H1 (cell line): ENCODE data around the gene CNTN5. TPM values are rescaled to one million over a fixed set of nuclear protein-coding genes. Genes with fewer than 3 reads are reported as not detected.

Experiments used
- CTCF ChIA-PET: fragments of 300-600 bp; sonication (Branson Sonifier 250); formaldehyde crosslinking; loops from one replicate; lab custom pipeline; 2021; ENCODE audit not compliant: partially characterized antibody; lab: Charles Lee
- POLR2A ChIA-PET: fragments of 300-600 bp; sonication (Branson Sonifier 250); formaldehyde crosslinking; loops from one replicate; lab custom pipeline; 2021; ENCODE audit warnings: inconsistent platforms; ENCODE audit not compliant: partially characterized antibody; lab: Charles Lee
- DNase-seq, 2 experiments: peaks; one replicate each; pipeline versions ENCODE4 v3.0.0 to v3.0.0-alpha.2; 2010 to 2022; ENCODE audit warnings: low spot score in 2 of 2, low read depth in 1 of 2, mixed read lengths in 1 of 2
- FAIRE-seq: peaks from 2 replicates; lab custom pipeline; 2011; peaks lifted over from hg19 to GRCh38; lab: Jason Lieb, UNC
- H2AFZ ChIP-seq: 2 replicates; pipeline ENCODE4 v1.8.1; 2012; ENCODE audit warnings: low read length, inconsistent platforms
- H2AK5ac ChIP-seq: 2 replicates; pipeline ENCODE4 v1.6.1; 2013; ENCODE audit warnings: low read depth, low read length
- H2BK120ac ChIP-seq: replicated peaks from 2 replicates; pipeline ENCODE3; 2013; ENCODE audit warnings: low read depth, low read length, inconsistent platforms
- H2BK12ac ChIP-seq: 2 replicates; pipeline ENCODE4 v1.6.1; 2013; ENCODE audit warnings: low read depth, low read length
- H2BK15ac ChIP-seq: 2 replicates; pipeline ENCODE4 v1.6.1; 2013; ENCODE audit warnings: low read length
- H2BK20ac ChIP-seq: 2 replicates; pipeline ENCODE4 v1.6.1; 2013; ENCODE audit warnings: low read length
- H2BK5ac ChIP-seq: 2 replicates; pipeline ENCODE4 v1.6.1; 2013; ENCODE audit warnings: low read depth, low read length
- H3K14ac ChIP-seq: 2 replicates; pipeline ENCODE4 v1.6.1; 2013; ENCODE audit warnings: inconsistent platforms; ENCODE audit not compliant: insufficient read length
- H3K18ac ChIP-seq: 2 replicates; pipeline ENCODE4 v1.6.1; 2013; ENCODE audit warnings: low read length; ENCODE audit errors: extremely low read depth
- H3K23ac ChIP-seq: 2 replicates; pipeline ENCODE4 v1.6.1; 2013; ENCODE audit warnings: inconsistent platforms; ENCODE audit not compliant: insufficient read length
- H3K23me2 ChIP-seq: 2 replicates; pipeline ENCODE4 v1.6.1; 2013; ENCODE audit warnings: low read depth, low read length
- H3K27ac ChIP-seq: 2 replicates; pipeline ENCODE4 v1.6.1; 2011; ENCODE audit warnings: low read depth, low read length, inconsistent platforms
- H3K27me3 ChIP-seq, 4 experiments: replicated peaks in 1 of 4; 1 replicate in 1 of 4; 2 replicates in 3 of 4; pipeline versions ENCODE4 v1.6.1 to v1.8.1; 2011 to 2013; ENCODE audit warnings: low read length in 3 of 4, mild to moderate bottlenecking in 3 of 4, inconsistent platforms in 2 of 4, mixed read lengths in 2 of 4, moderate library complexity in 1 of 4; ENCODE audit not compliant: control insufficient read depth in 3 of 4, insufficient read depth in 3 of 4; ENCODE audit errors: extremely low read depth in 1 of 4
- H3K36me3 ChIP-seq, 4 experiments: 2 replicates each; pipeline versions ENCODE4 v1.6.1 to v1.8.1; 2011 to 2013; ENCODE audit warnings: mild to moderate bottlenecking in 4 of 4, low read length in 3 of 4, moderate library complexity in 2 of 4, control low read depth in 1 of 4, inconsistent platforms in 1 of 4; ENCODE audit not compliant: insufficient read depth in 4 of 4, control insufficient read depth in 2 of 4
- H3K4ac ChIP-seq: replicated peaks from 2 replicates; pipeline ENCODE3; 2013; ENCODE audit warnings: low read length, low read depth, mixed read lengths, inconsistent platforms; ENCODE audit not compliant: insufficient read length
- H3K4me1 ChIP-seq, 4 experiments: replicated peaks in 1 of 4; 1 replicate in 1 of 4; 2 replicates in 3 of 4; pipeline versions ENCODE4 v1.6.1 to v1.8.1; 2011 to 2013; ENCODE audit warnings: low read length in 3 of 4, inconsistent platforms in 2 of 4, mixed read lengths in 1 of 4; ENCODE audit not compliant: insufficient read depth in 4 of 4, control insufficient read depth in 3 of 4
- H3K4me2 ChIP-seq, 2 experiments: 2 replicates each; pipeline versions ENCODE4 v1.6.1 to v1.8.1; 2011 to 2013; ENCODE audit warnings: low read depth in 2 of 2, low read length in 2 of 2, control low read depth in 1 of 2, inconsistent platforms in 1 of 2, mild to moderate bottlenecking in 1 of 2; ENCODE audit not compliant: insufficient read depth in 1 of 2
- H3K4me3 ChIP-seq, 4 experiments: fragments of 200-600, 300-600 bp in 1 of 4; sonication (generic), shearing (Covaris generic), sonication (Bioruptor Twin) in 1 of 4; 2 replicates each; pipeline versions ENCODE4 v1.5.1 to v1.8.1; 2011 to 2016; ENCODE audit warnings: low read length in 4 of 4, low read depth in 3 of 4, control low read depth in 2 of 4, inconsistent platforms in 2 of 4, mild to moderate bottlenecking in 2 of 4, mixed read lengths in 1 of 4, moderate library complexity in 1 of 4; ENCODE audit not compliant: insufficient read depth in 2 of 4; ENCODE audit errors: extremely low read depth in 1 of 4
- H3K56ac ChIP-seq: replicated peaks from 2 replicates; pipeline ENCODE3; 2013; ENCODE audit warnings: low read depth, mild to moderate bottlenecking, mixed read lengths, low read length, inconsistent platforms; ENCODE audit not compliant: insufficient read length
- H3K79me1 ChIP-seq: 2 replicates; pipeline ENCODE4 v1.6.1; 2013; ENCODE audit warnings: low read depth, low read length, control low read depth
- H3K79me2 ChIP-seq, 2 experiments: 2 replicates each; pipeline versions ENCODE4 v1.6.1 to v1.8.1; 2012 to 2013; ENCODE audit warnings: low read length in 2 of 2, mild to moderate bottlenecking in 2 of 2, inconsistent platforms in 1 of 2; ENCODE audit not compliant: insufficient read depth in 2 of 2, control insufficient read depth in 1 of 2
- H3K9ac ChIP-seq, 4 experiments: replicated peaks in 1 of 4; 1 replicate in 1 of 4; 2 replicates in 3 of 4; pipeline versions ENCODE4 v1.6.1 to v1.8.1; 2011 to 2013; ENCODE audit warnings: low read depth in 3 of 4, low read length in 3 of 4, control low read depth in 2 of 4, mild to moderate bottlenecking in 2 of 4, moderate library complexity in 2 of 4, inconsistent platforms in 1 of 4; ENCODE audit errors: extremely low read depth in 1 of 4
- H3K9me3 ChIP-seq, 2 experiments: 2 replicates each; pipeline versions ENCODE4 v1.6.1 to v1.8.1; 2012 to 2013; ENCODE audit warnings: mild to moderate bottlenecking in 2 of 2, moderate library complexity in 2 of 2, control low read depth in 1 of 2, inconsistent platforms in 1 of 2, low read depth in 1 of 2, low read length in 1 of 2, mixed read lengths in 1 of 2; ENCODE audit not compliant: insufficient read depth in 2 of 2
- H4K20me1 ChIP-seq, 2 experiments: replicated peaks in 1 of 2; 2 replicates each; pipeline versions ENCODE3 to v1.8.1; 2011 to 2013; ENCODE audit warnings: inconsistent platforms in 2 of 2, low read length in 2 of 2, mild to moderate bottlenecking in 1 of 2; ENCODE audit not compliant: insufficient read depth in 2 of 2, control insufficient read depth in 1 of 2
- H4K5ac ChIP-seq: 2 replicates; pipeline ENCODE4 v1.6.1; 2013; ENCODE audit warnings: low read length, low read depth, mixed read lengths, inconsistent platforms; ENCODE audit not compliant: insufficient read length
- H4K8ac ChIP-seq: 2 replicates; pipeline ENCODE4 v1.8.0; 2013; ENCODE audit warnings: mild to moderate bottlenecking, moderate library complexity, low read length, inconsistent platforms; ENCODE audit not compliant: insufficient read depth; ENCODE audit errors: extremely low read depth
- H4K91ac ChIP-seq: replicated peaks from 2 replicates; pipeline ENCODE3; 2013; ENCODE audit warnings: low read length, mixed read lengths, inconsistent platforms; ENCODE audit not compliant: insufficient read length
- BACH1 ChIP-seq: IDR thresholded peaks from 2 replicates; pipeline ENCODE4 v1.6.1; 2012; ENCODE audit warnings: low read length, improper control_type of control experiment
- CEBPB ChIP-seq: IDR thresholded peaks from 2 replicates; pipeline ENCODE4 v1.6.1; 2012; ENCODE audit warnings: low read depth, low read length
- CHD1 ChIP-seq: IDR thresholded peaks from 2 replicates; pipeline ENCODE4 v1.6.1; 2012; ENCODE audit warnings: low read depth, low read length, improper control_type of control experiment
- CHD2 ChIP-seq: IDR thresholded peaks from 2 replicates; pipeline ENCODE4 v1.6.1; 2012; ENCODE audit warnings: low read length, improper control_type of control experiment
- NANOG ChIP-seq: IDR thresholded peaks from 2 replicates; pipeline ENCODE4 v1.6.1; 2011; ENCODE audit warnings: low read length, low read depth, mild to moderate bottlenecking, inconsistent platforms; ENCODE audit not compliant: insufficient read depth, poor library complexity, severe bottlenecking
- POLR2A ChIP-seq, 2 experiments: IDR thresholded peaks; 1 replicate in 1 of 2; 2 replicates in 1 of 2; pipeline ENCODE4 v1.6.1; 2011; ENCODE audit warnings: low read depth in 2 of 2, low read length in 2 of 2, mild to moderate bottlenecking in 2 of 2; ENCODE audit errors: control extremely low read depth in 1 of 2
- SP2 ChIP-seq: IDR thresholded peaks from 2 replicates; pipeline ENCODE4 v1.6.1; 2012; ENCODE audit warnings: mild to moderate bottlenecking, low read length, inconsistent platforms
- TEAD4 ChIP-seq: IDR thresholded peaks from 2 replicates; pipeline ENCODE4 v1.6.1; 2012; ENCODE audit warnings: low read depth, low read length, inconsistent platforms, mixed read lengths
- WGBS, 2 experiments: shearing (Covaris generic) in 1 of 2; methylation state at CpG; one replicate each; pipeline versions ENCODE4 v1.1.6 to v1.1.7; 2013 to 2015; ENCODE audit warnings: low lambda C conversion rate in 2 of 2, mixed read lengths in 2 of 2, inconsistent platforms in 1 of 2, low coverage in 1 of 2, missing lambda C conversion rate in 1 of 2; ENCODE audit not compliant: insufficient replicate concordance in 2 of 2, insufficient coverage in 1 of 2, insufficient read length in 1 of 2; ENCODE audit errors: extremely low coverage in 1 of 2, missing lambda C conversion rate in 1 of 2; 5-methylcytosine and 5-hydroxymethylcytosine counted together
- polyA plus RNA-seq, 7 experiments: library from polyadenylated mRNA; depleted of rRNA in 3 of 7; stranded (reverse) in 5 of 7; unstranded in 2 of 7; fragments of >200 nt in 5 of 7; fragments of 200-250 nt in 2 of 7; gene quantifications; 1 replicate in 5 of 7; 2 replicates in 1 of 7; 4 replicates in 1 of 7; pipeline versions ENCODE4 v1.2.1 to v1.2.3, GENCODE V29; 2011 to 2013; ENCODE audit warnings: missing spikeins in 2 of 7, mixed read lengths in 2 of 7
- total RNA-seq: library from RNA; stranded (reverse); fragmentation: NEBNext Ultra II Directional; extraction: Animal tissue kit (Norgen Biotek cat#: 25700); gene quantifications from 2 replicates; pipeline ENCODE4 v1.2.1, GENCODE V29; 2021
- TF ChIP-seq, protein P1 (sequence below): IDR thresholded peaks from 2 replicates; pipeline ENCODE4 v1.6.1; 2011; ENCODE audit warnings: low read depth, mild to moderate bottlenecking, low read length; ENCODE audit not compliant: insufficient read depth
- TF ChIP-seq, protein P2 (sequence below): IDR thresholded peaks from 2 replicates; pipeline ENCODE4 v1.6.1; 2012; ENCODE audit warnings: inconsistent platforms

CNTN5 gene
- total and polyA plus RNA-seq, 2 of the 8 experiments (the other 6 are each of a cell fraction or from before 2014, with no cell fraction given), result not detected

DNA sequence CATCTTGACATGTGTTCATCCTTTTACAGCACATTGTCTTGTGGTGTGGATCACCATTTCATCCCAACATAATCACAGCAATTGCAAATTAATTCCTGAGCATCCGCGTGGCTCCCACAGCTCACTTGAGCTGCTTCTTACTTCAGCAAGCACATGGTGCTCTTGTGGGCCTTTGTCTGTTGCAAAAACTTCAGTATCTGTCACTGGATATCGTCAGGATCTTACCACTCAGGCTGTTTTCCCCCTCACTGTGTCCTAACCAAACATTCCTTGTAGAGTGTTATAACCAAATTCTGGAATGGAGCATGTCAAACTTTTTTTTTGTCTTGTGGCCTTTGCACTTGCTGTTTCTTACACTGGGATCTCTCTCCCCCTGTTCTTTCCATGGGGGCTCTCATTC, 983.2 kb downstream of the CNTN5 start:
- no peak overlapping the region for H2BK20ac ChIP-seq
- no peaks in the 10 kb centered on the region for H3K79me2 ChIP-seq
- H3K23ac ChIP-seq, result no peak overlapping the region
- no peaks in the 10 kb centered on the region for H3K4me1 ChIP-seq
- H3K9me3 ChIP-seq, result peaks cover 7 to 8% of the 10 kb centered on the region in 2 experiments; a peak in 3 of 4 replicates
- no peak overlapping the region for H3K56ac ChIP-seq
- H3K27me3 ChIP-seq, result peaks cover 0 to 1% (median 0%) of the 10 kb centered on the region in 4 experiments; a peak in 1 of 7 replicates
- no peak overlapping the region for H4K5ac ChIP-seq
- ChIA-PET CTCF (no interaction called here), POLR2A (no interaction called here)
- H3K79me1 ChIP-seq, result no peaks in the 10 kb centered on the region
- WGBS, 2 experiments, result 88% methylated on average over 3 of the region's 3 CpGs; no CpG with 5 or more reads in 1 of the 2 experiments
- no peak overlapping the region for H2BK12ac ChIP-seq
- no peak overlapping the region for H2AFZ ChIP-seq
- H3K4ac ChIP-seq, result no peak overlapping the region
- H2BK15ac ChIP-seq, result no peak overlapping the region
- no peak overlapping the region for H2AK5ac ChIP-seq
- H4K20me1 ChIP-seq, result no peaks in the 10 kb centered on the region
- H3K23me2 ChIP-seq, result no peaks in the 10 kb centered on the region
- H3K14ac ChIP-seq, result no peak overlapping the region
- no peak overlapping the region for H2BK120ac ChIP-seq
- no peak overlapping the region for H3K18ac ChIP-seq
- FAIRE-seq, result no peak
- no peak overlapping the region for H4K8ac ChIP-seq
- H3K4me2 ChIP-seq, result no peak overlapping the region
- H3K27ac ChIP-seq, result no peak overlapping the region
- no peak overlapping the region for H3K4me3 ChIP-seq
- no peaks in the 10 kb centered on the region for H3K36me3 ChIP-seq
- H4K91ac ChIP-seq, result no peak overlapping the region
- no peak for TF ChIP-seq NANOG
- TF ChIP-seq, protein P1, sequence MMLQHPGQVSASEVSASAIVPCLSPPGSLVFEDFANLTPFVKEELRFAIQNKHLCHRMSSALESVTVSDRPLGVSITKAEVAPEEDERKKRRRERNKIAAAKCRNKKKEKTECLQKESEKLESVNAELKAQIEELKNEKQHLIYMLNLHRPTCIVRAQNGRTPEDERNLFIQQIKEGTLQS, result no peak
- TF ChIP-seq POLR2A (IDR thresholded peaks at IDR 0.05; ENCODE audit: control extremely low read depth in 1 of 2, low read depth in 2 of 2, low read length in 2 of 2), result no peak
- TF ChIP-seq TEAD4, result no peak
- TF ChIP-seq BACH1, result no peak
- TF ChIP-seq, protein P2, sequence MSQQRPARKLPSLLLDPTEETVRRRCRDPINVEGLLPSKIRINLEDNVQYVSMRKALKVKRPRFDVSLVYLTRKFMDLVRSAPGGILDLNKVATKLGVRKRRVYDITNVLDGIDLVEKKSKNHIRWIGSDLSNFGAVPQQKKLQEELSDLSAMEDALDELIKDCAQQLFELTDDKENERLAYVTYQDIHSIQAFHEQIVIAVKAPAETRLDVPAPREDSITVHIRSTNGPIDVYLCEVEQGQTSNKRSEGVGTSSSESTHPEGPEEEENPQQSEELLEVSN, result no peak
- no peak for TF ChIP-seq SP2
- TF ChIP-seq CHD1, result no peak
- no peak for TF ChIP-seq CHD2
- no peak for TF ChIP-seq CEBPB
- H2BK5ac ChIP-seq, result no peak overlapping the region
- no peak overlapping the region for H3K9ac ChIP-seq
- no peak for DNase-seq
